Jurkat, Clone E6-1 (cell line): ENCODE results near the gene CCDC14.

Experiments used
- DNase-seq: peaks from one replicate; pipeline ENCODE4 v3.0.0-alpha.2; 2011; ENCODE audit warnings: low read depth, low spot score
- H3K4me3 ChIP-seq: 2 replicates; pipeline ENCODE4 v1.5.1; 2011; ENCODE audit warnings: mild to moderate bottlenecking, low read length, control low read depth, moderate library complexity

CCDC14 gene

GRCh38 chr3:123871946-123872345 lies 89.1 kb downstream of the CCDC14 start:
- DNase-seq: no peak
- no peak overlapping the region for H3K4me3 ChIP-seq

- no peak for DNase-seq
Observed at GRCh38 chr3:123870033-123870432, 91.0 kb downstream of the CCDC14 start.

GRCh38 chr3:123869165-123869564 lies 91.9 kb downstream of the CCDC14 start:
- no peak for DNase-seq
- H3K4me3 ChIP-seq: no peak overlapping the region

More at GRCh38 chr3:123870033-123870432, 91.0 kb downstream of the CCDC14 start:
- no peak overlapping the region for H3K4me3 ChIP-seq

DNA sequence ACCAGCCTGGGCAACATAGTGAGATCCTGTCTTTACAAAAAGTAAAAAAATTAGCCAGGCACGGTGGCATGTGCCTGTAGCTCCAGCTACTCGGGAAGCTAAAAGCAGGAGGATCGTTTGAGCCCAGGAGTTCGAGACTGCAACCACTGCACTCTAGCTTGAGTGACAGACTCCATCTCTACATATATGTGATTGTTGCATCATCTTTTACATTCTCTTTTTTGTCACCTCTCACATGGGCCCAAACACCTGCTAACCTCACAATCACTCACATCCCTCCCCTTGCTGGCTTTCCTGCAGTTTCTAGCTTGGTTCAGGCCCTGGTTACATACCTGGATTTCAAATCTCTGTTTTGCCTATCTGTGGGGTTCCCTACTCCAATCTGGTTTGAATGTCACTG lies 96.3 kb downstream of the CCDC14 start:
- H3K4me3 ChIP-seq: no peak overlapping the region
- DNase-seq: no peak
